H9 (cell line): ENCODE measurements around the gene CCNL1. TPM values are rescaled to one million over a fixed set of nuclear protein-coding genes. Genes with fewer than 3 reads are reported as not detected.
A peak's percentile ranks its signal among the peaks of the same experiment; 100 is the strongest.

Experiments
- DNase-seq: peaks from one replicate; pipeline ENCODE4 v3.0.0-alpha.2; 2017
- H2AFZ ChIP-seq: one replicate; pipeline ENCODE4 v1.6.1; 2013; ENCODE audit warnings: mild to moderate bottlenecking, low read length, control low read depth, moderate library complexity
- H2AK5ac ChIP-seq: 2 replicates; pipeline ENCODE4 v1.6.1; 2013; ENCODE audit warnings: low read length, control low read depth, mixed read lengths; ENCODE audit not compliant: insufficient read length
- H2BK120ac ChIP-seq: one replicate; pipeline ENCODE4 v1.6.1; 2013; ENCODE audit warnings: low read depth, mild to moderate bottlenecking, low read length, control low read depth, inconsistent platforms; ENCODE audit not compliant: poor library complexity, severe bottlenecking
- H2BK12ac ChIP-seq: 2 replicates; pipeline ENCODE4 v1.6.1; 2013; ENCODE audit warnings: low read length, control low read depth, mixed read lengths, low read depth; ENCODE audit not compliant: insufficient read length
- H2BK15ac ChIP-seq: 2 replicates; pipeline ENCODE4 v1.6.1; 2013; ENCODE audit warnings: low read depth, low read length, control low read depth
- H2BK20ac ChIP-seq: one replicate; pipeline ENCODE4 v1.6.1; 2013; ENCODE audit warnings: low read depth, mild to moderate bottlenecking, low read length, control low read depth, inconsistent platforms; ENCODE audit not compliant: poor library complexity, severe bottlenecking
- H2BK5ac ChIP-seq: 2 replicates; pipeline ENCODE4 v1.6.1; 2013; ENCODE audit warnings: low read length, control low read depth, mixed read lengths; ENCODE audit not compliant: insufficient read length
- H3K14ac ChIP-seq: 2 replicates; pipeline ENCODE4 v1.6.1; 2013; ENCODE audit warnings: low read length, control low read depth; ENCODE audit not compliant: insufficient read depth
- H3K18ac ChIP-seq: 2 replicates; pipeline ENCODE4 v1.6.1; 2013; ENCODE audit warnings: low read depth, mild to moderate bottlenecking, mixed read lengths, low read length, control low read depth; ENCODE audit not compliant: insufficient read length
- H3K23ac ChIP-seq: 2 replicates; pipeline ENCODE4 v1.6.1; 2013; ENCODE audit warnings: low read length, control low read depth, mixed read lengths, low read depth; ENCODE audit not compliant: insufficient read length
- H3K23me2 ChIP-seq: 2 replicates; pipeline ENCODE4 v1.6.1; 2013; ENCODE audit warnings: low read depth, mild to moderate bottlenecking, mixed read lengths, low read length, control low read depth; ENCODE audit not compliant: insufficient read length, poor library complexity, severe bottlenecking
- H3K27ac ChIP-seq: 2 replicates; pipeline ENCODE4 v1.5.1; 2013; ENCODE audit warnings: low read length, control low read depth, mixed read lengths, low read depth; ENCODE audit not compliant: insufficient read length
- H3K27me3 ChIP-seq: 2 replicates; pipeline ENCODE4 v1.6.1; 2013; ENCODE audit warnings: low read length, control low read depth, inconsistent platforms; ENCODE audit not compliant: insufficient read depth
- H3K4ac ChIP-seq: 2 replicates; pipeline ENCODE4 v1.6.1; 2013; ENCODE audit warnings: low read depth, mild to moderate bottlenecking, control low read depth, inconsistent platforms, low read length, moderate library complexity
- H3K4me1 ChIP-seq: 2 replicates; pipeline ENCODE4 v1.6.1; 2013; ENCODE audit warnings: low read length, control low read depth, inconsistent platforms; ENCODE audit not compliant: insufficient read depth
- H3K4me2 ChIP-seq: 2 replicates; pipeline ENCODE4 v1.6.1; 2013; ENCODE audit warnings: low read length, control low read depth, mixed read lengths; ENCODE audit not compliant: insufficient read length, insufficient read depth
- H3K56ac ChIP-seq: 2 replicates; pipeline ENCODE4 v1.6.1; 2013; ENCODE audit warnings: low read depth, mild to moderate bottlenecking, mixed read lengths, low read length, control low read depth; ENCODE audit not compliant: insufficient read length
- H3K79me1 ChIP-seq: 2 replicates; pipeline ENCODE4 v1.6.1; 2013; ENCODE audit warnings: low read depth, mild to moderate bottlenecking, moderate library complexity, low read length, control low read depth, inconsistent platforms; ENCODE audit not compliant: insufficient read depth, poor library complexity, severe bottlenecking
- H3K79me2 ChIP-seq: 2 replicates; pipeline ENCODE4 v1.6.1; 2013; ENCODE audit warnings: low read length, control low read depth, inconsistent platforms; ENCODE audit not compliant: insufficient read depth
- H3K9ac ChIP-seq: 2 replicates; pipeline ENCODE4 v1.6.1; 2013; ENCODE audit warnings: low read length, control low read depth, mixed read lengths; ENCODE audit not compliant: insufficient read length; ENCODE audit errors: extremely low read depth
- H3K9me3 ChIP-seq: one replicate; pipeline ENCODE4 v1.6.1; 2013; ENCODE audit warnings: low read depth, low read length, inconsistent platforms; ENCODE audit not compliant: control insufficient read depth
- H3T11ph ChIP-seq: one replicate; pipeline ENCODE4 v1.6.1; 2013; ENCODE audit warnings: mild to moderate bottlenecking, low read length, control low read depth, inconsistent platforms
- H4K20me1 ChIP-seq: one replicate; pipeline ENCODE4 v1.6.1; 2013; ENCODE audit not compliant: control insufficient read depth, insufficient read length, insufficient read depth
- H4K5ac ChIP-seq: 2 replicates; pipeline ENCODE4 v1.6.1; 2013; ENCODE audit warnings: low read depth, mild to moderate bottlenecking, mixed read lengths, low read length, control low read depth; ENCODE audit not compliant: insufficient read length
- H4K8ac ChIP-seq: replicated peaks from 2 replicates; pipeline ENCODE4 v1.6.1; 2013; ENCODE audit warnings: low read length, control low read depth, mixed read lengths, low read depth; ENCODE audit not compliant: insufficient read length
- H4K91ac ChIP-seq: 2 replicates; pipeline ENCODE4 v1.6.1; 2013; ENCODE audit warnings: low read depth, mild to moderate bottlenecking, moderate library complexity, mixed read lengths, low read length, control low read depth; ENCODE audit not compliant: insufficient read length
- H3K27ac Mint-ChIP-seq, 3 experiments: 2 replicates in 2 of 3; 3 replicates in 1 of 3; pipeline ENCODE4 v1.8.0; 2020 to 2021; ENCODE audit warnings: mixed read lengths in 3 of 3, mild to moderate bottlenecking in 1 of 3, moderate library complexity in 1 of 3
- H3K27me3 Mint-ChIP-seq: 2 replicates; pipeline ENCODE4 v1.8.0; 2021; ENCODE audit warnings: low read depth, mild to moderate bottlenecking, moderate library complexity, mixed read lengths
- H3K36me3 Mint-ChIP-seq, 3 experiments: 2 replicates in 2 of 3; 3 replicates in 1 of 3; pipeline ENCODE4 v1.8.0; 2020 to 2021; ENCODE audit warnings: low read depth in 3 of 3, mixed read lengths in 3 of 3; ENCODE audit not compliant: insufficient read depth in 1 of 3
- H3K4me1 Mint-ChIP-seq, 2 experiments: 2 replicates each; pipeline ENCODE4 v1.8.0; 2020; ENCODE audit warnings: mixed read lengths in 2 of 2
- H3K4me3 Mint-ChIP-seq, 2 experiments: 2 replicates in 1 of 2; 3 replicates in 1 of 2; pipeline ENCODE4 v1.8.0; 2020 to 2021; ENCODE audit warnings: mild to moderate bottlenecking in 2 of 2, mixed read lengths in 2 of 2, moderate library complexity in 1 of 2
- H3K9me3 Mint-ChIP-seq, 2 experiments: 2 replicates in 1 of 2; 3 replicates in 1 of 2; pipeline ENCODE4 v1.8.0; 2020; ENCODE audit warnings: mild to moderate bottlenecking in 2 of 2, mixed read lengths in 2 of 2, moderate library complexity in 1 of 2
- WGBS: extraction: QIAGEN DNeasy Blood & Tissue Kit; methylation state at CpG from one replicate; pipeline ENCODE4 v1.1.7; 2013; ENCODE audit warnings: missing lambda C conversion rate, low lambda C conversion rate, mixed read lengths; ENCODE audit not compliant: insufficient read length; ENCODE audit errors: extremely low coverage; 5-methylcytosine and 5-hydroxymethylcytosine counted together
- total RNA-seq: library from RNA; stranded (reverse); gene quantifications from 2 replicates; pipeline ENCODE4 v1.2.1, GENCODE V29; 2021
- TF ChIP-seq, protein P1 (sequence below): fragments of 200-600 bp; sonication (generic); conservative IDR thresholded peaks from 3 replicates; pipeline ENCODE4 v1.8.0; 2021; ENCODE audit warnings: antibody characterized with exemption, mild to moderate bottlenecking

CCNL1 gene
- total RNA-seq, 1 experiment from 2014 or later = 103 TPM

DNA sequence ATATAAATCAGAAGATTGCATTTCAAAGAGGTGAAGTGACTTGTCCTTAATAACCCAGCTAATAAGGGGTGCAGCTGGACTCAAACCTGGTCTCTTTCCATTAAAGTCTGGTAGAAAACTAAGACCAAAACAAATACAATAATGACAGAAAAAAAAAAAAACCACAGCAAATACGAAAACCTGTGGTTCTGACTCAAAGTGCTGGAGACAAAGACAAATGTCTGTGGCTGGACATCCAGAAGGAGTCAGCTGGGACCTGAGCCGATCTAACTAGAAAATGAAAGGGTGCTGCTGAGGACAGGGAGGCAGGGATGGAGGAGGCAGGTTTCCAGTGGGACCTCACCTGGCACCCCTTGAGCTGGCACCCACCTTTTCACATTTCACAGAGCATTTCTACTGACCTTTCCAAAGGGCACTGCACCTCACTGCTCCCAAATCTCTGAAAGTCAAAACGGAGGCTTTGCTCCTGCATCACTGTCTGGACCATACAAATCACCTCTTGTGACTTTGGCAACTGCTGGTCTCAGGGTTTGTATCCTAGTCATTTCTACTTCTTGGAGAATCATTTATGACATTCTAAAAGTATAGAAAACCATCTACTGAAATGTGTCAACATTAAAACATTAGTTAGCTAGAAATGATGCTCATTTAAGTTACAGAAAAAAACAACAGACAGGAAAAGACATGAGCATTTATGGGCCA, 61.7 kb downstream of the CCNL1 start:
- Histone ChIP-seq H2BK12ac (no peak overlapping the region), H4K91ac (no peak overlapping the region), H2BK15ac (no peak overlapping the region), H3K79me2 (no peaks in the 10 kb centered on the region), H4K8ac (no peak overlapping the region), H3K23ac (no peak overlapping the region), H3K9ac (no peak overlapping the region), H3K4me2 (no peak overlapping the region), H3T11ph (no peak overlapping the region), H2BK5ac (no peak overlapping the region), H3K4me1 (no peaks in the 10 kb centered on the region), H2BK120ac (no peak overlapping the region), H3K27ac (no peak overlapping the region), H4K5ac (no peak overlapping the region), H3K18ac (no peak overlapping the region), H3K14ac (no peak overlapping the region), H3K9me3 (no peaks in the 10 kb centered on the region), H4K20me1 (no peaks in the 10 kb centered on the region), H3K56ac (no peak overlapping the region), H3K23me2 (no peaks in the 10 kb centered on the region), H3K4ac (no peak overlapping the region), H3K27me3 (no peaks in the 10 kb centered on the region), H3K79me1 (no peaks in the 10 kb centered on the region), H2BK20ac (no peak overlapping the region), H2AFZ (no peak overlapping the region), H2AK5ac (no peak overlapping the region)
- peaks cover 12% of the 10 kb centered on the region in 2 experiments for H3K4me1 Mint-ChIP-seq
- no peak overlapping the region for H3K4me3 Mint-ChIP-seq
- H3K9me3 Mint-ChIP-seq = 0 out of 5 replicates have a peak, but pooled peaks cover 0 to 4% of the 10 kb centered on the region in 2 experiments
- H3K27ac Mint-ChIP-seq = peak overlapping the region in 1 of 3 experiments; percentile 24; a peak in 2 of 7 replicates
- H3K27me3 Mint-ChIP-seq = peaks cover 6% of the 10 kb centered on the region
- H3K36me3 Mint-ChIP-seq = no peaks in the 10 kb centered on the region
- TF ChIP-seq, protein P1, sequence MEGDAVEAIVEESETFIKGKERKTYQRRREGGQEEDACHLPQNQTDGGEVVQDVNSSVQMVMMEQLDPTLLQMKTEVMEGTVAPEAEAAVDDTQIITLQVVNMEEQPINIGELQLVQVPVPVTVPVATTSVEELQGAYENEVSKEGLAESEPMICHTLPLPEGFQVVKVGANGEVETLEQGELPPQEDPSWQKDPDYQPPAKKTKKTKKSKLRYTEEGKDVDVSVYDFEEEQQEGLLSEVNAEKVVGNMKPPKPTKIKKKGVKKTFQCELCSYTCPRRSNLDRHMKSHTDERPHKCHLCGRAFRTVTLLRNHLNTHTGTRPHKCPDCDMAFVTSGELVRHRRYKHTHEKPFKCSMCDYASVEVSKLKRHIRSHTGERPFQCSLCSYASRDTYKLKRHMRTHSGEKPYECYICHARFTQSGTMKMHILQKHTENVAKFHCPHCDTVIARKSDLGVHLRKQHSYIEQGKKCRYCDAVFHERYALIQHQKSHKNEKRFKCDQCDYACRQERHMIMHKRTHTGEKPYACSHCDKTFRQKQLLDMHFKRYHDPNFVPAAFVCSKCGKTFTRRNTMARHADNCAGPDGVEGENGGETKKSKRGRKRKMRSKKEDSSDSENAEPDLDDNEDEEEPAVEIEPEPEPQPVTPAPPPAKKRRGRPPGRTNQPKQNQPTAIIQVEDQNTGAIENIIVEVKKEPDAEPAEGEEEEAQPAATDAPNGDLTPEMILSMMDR = no peak
- WGBS = no CpG with 5 or more reads among the region's 3 CpGs
- DNase-seq = no peak
